ENCODE results near the gene MTMR6. TPM values are rescaled to one million over a fixed set of nuclear protein-coding genes. Genes with fewer than 3 reads are reported as not detected.

Gene MTMR6
- total RNA-seq, 4 donors from 2014 or later, result 16.5 to 19.0 (median 18.2) TPM

- H3K36me3 ChIP-seq, result peaks cover 0 to 71% (median 8%) of the 10 kb centered on the region in 3 donors
- no peak overlapping the region for H3K4me3 ChIP-seq
- no peak overlapping the region for H3K27ac ChIP-seq
- TF ChIP-seq CTCF (IDR thresholded peaks at IDR 0.05), result no peak
- TF ChIP-seq POLR2A (IDR thresholded peaks at IDR 0.05), result no peak
- TF ChIP-seq EP300 (IDR thresholded peaks at IDR 0.05), result no peak
- 55 to 63% methylated on average over 2 of the region's 2 CpGs for WGBS, 2 donors
- DNase-seq (ENCODE audit: low spot score in 2 of 2), result no peak
- H3K4me1 ChIP-seq, result peaks cover 0 to 10% (median 0%) of the 10 kb centered on the region in 4 donors
- H3K27me3 ChIP-seq, result no peaks in the 10 kb centered on the region
- H3K9me3 ChIP-seq, result no peaks in the 10 kb centered on the region
Measured at GRCh38 chr13:25253702-25254101, 33.6 kb downstream of the MTMR6 start.

DNA sequence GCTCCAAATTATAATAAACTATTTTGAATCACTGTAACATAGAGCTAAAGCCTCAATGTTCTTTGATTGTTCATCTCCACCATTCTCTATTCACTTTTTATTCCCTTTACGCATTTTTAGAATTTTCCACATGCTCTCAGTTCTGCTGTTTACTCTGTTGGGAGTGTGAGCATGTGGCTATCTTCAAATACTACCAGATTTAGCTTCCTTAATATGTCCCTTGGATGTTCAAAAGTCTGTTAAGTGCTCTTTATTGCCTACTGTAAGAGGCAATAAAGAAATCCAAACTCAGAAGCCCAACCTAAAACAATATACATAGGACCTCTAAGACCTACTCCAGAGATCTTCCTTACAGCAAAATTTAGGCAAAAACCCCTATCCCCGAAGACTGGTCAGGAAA is 34.5 kb downstream of the MTMR6 start:
- DNase-seq (ENCODE audit: low spot score in 2 of 2), result no peak
- Histone ChIP-seq H3K27ac (no peak overlapping the region), H3K4me1 (peaks cover 0 to 18% (median 0%) of the 10 kb centered on the region in 4 donors), H3K9me3 (no peaks in the 10 kb centered on the region), H3K27me3 (no peaks in the 10 kb centered on the region), H3K36me3 (peaks cover 0 to 71% (median 8%) of the 10 kb centered on the region in 3 donors), H3K4me3 (no peak overlapping the region)
- 65 to 80% methylated on average over 2 of the region's 2 CpGs for WGBS, 2 donors
- TF ChIP-seq POLR2A (IDR thresholded peaks at IDR 0.05), result no peak
- TF ChIP-seq EP300 (IDR thresholded peaks at IDR 0.05), result no peak
- no peak for TF ChIP-seq CTCF (IDR thresholded peaks at IDR 0.05)

DNA sequence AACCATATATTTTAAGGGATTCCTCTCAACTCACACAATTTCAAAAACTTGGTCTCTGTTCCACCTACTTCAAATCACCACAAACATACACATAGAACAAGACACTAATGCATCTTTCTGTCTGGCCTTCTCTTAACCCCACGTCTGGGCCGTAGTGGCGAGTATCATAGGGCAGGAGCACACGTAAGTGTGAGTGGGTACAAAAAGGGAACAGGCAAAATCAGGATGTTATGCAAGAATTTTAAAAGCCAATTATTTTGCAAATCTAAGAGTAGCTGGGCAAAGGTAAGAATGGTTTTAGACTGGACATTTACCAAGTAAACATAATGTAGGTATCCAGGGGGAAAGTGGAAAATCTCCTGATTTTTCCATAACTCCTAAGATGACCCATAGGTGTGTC is 35.1 kb downstream of the MTMR6 start:
- Histone ChIP-seq H3K9me3 (no peaks in the 10 kb centered on the region), H3K27me3 (no peaks in the 10 kb centered on the region), H3K4me1 (peaks cover 0 to 18% (median 0%) of the 10 kb centered on the region in 4 donors), H3K4me3 (no peak overlapping the region), H3K27ac (no peak overlapping the region), H3K36me3 (peaks cover 0 to 66% (median 8%) of the 10 kb centered on the region in 3 donors)
- WGBS, 2 donors, result 78 to 80% methylated on average over 4 of the region's 4 CpGs
- TF ChIP-seq CTCF (IDR thresholded peaks at IDR 0.05), result no peak
- no peak for TF ChIP-seq EP300 (IDR thresholded peaks at IDR 0.05)
- TF ChIP-seq POLR2A (IDR thresholded peaks at IDR 0.05), result no peak
- no peak for DNase-seq (ENCODE audit: low spot score in 2 of 2)

DNA sequence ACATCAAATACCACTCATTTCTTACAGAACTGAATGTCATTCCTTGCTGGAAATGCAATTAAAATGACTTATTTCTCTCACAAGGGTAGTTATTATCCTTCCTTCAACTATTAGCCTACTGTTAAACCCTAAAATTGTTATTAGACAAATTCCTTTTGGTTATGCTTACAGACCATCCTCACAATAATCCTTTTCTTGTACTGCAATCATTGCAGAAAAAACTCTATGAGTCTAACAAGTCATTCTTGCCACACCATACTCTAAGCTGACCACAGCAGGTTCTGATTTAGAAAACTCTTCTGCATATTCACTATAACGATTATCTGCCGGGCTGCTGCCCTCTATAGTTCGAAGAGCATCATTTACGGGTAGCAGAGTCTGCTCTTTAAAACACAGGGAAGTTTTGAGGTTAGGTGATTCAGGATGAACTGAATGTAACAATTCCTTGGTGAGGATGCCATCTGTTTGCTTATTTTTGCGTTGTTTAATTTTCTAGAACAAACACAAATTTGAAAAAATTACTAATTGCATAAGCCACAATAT is 38.2 kb downstream of the MTMR6 start:
- H3K4me3 ChIP-seq, result no peak overlapping the region
- peaks cover 0 to 55% (median 0%) of the 10 kb centered on the region in 3 donors for H3K36me3 ChIP-seq
- peak in 1 of 2 donors; percentile 9 for DNase-seq (ENCODE audit: low spot score in 2 of 2)
- peak; percentile 18 to 32 (median 22) for TF ChIP-seq CTCF (IDR thresholded peaks at IDR 0.05)
- TF ChIP-seq POLR2A (IDR thresholded peaks at IDR 0.05), result no peak
- no peak for TF ChIP-seq EP300 (IDR thresholded peaks at IDR 0.05)
- no peaks in the 10 kb centered on the region for H3K27me3 ChIP-seq
- no peaks in the 10 kb centered on the region for H3K9me3 ChIP-seq
- WGBS, 2 donors, result 21 to 22% methylated on average over 5 of the region's 5 CpGs
- H3K4me1 ChIP-seq, result peaks cover 0 to 18% (median 0%) of the 10 kb centered on the region in 4 donors
- H3K27ac ChIP-seq, result peak overlapping the region in 1 of 4 donors; percentile 1

GRCh38 chr13:25248071-25248470 is 39.2 kb downstream of the MTMR6 start:
- H3K9me3 ChIP-seq, result no peaks in the 10 kb centered on the region
- TF ChIP-seq EP300 (IDR thresholded peaks at IDR 0.05) (no peak), POLR2A (IDR thresholded peaks at IDR 0.05) (no peak)
- no peak overlapping the region for H3K4me3 ChIP-seq
- 76 to 79% methylated on average over 1 of the region's 1 CpG for WGBS, 2 donors
- H3K4me1 ChIP-seq, result peaks cover 0 to 18% (median 0%) of the 10 kb centered on the region in 4 donors
- H3K27ac ChIP-seq, result no peak overlapping the region
- no peak for DNase-seq (ENCODE audit: low spot score in 2 of 2)
- peaks cover 0 to 49% (median 0%) of the 10 kb centered on the region in 3 donors for H3K36me3 ChIP-seq
- H3K27me3 ChIP-seq, result no peaks in the 10 kb centered on the region

All from tibial nerve (tissue), 4 donors.